GM12878 (cell line): ENCODE results near the gene GABRB1. TPM values are rescaled to one million over a fixed set of nuclear protein-coding genes. Genes with fewer than 3 reads are reported as not detected.

Experiments
- ATAC-seq: fragments of 200-7000 bp; cut with Tn5 transposase; 3 replicates; pipeline ENCODE4 v1.9.1; 2020; ENCODE audit warnings: mild to moderate bottlenecking, moderate library complexity
- BruUV-seq: library from RNA; stranded (reverse); fragments of 400-500 nt; replicated peaks from 2 replicates; lab custom pipeline; 2021; lab: Mats Ljungman, UMichigan
- CTCF ChIA-PET: fragments of 300-600 bp; sonication (Branson Sonifier 250); formaldehyde crosslinking; extraction: SDS; loops from one replicate; lab custom pipeline; 2021; ENCODE audit warnings: inconsistent platforms; lab: Yijun Ruan, JAX
- POLR2A ChIA-PET: fragments of 350-600 bp; formaldehyde crosslinking; extraction: SDS; loops from one replicate; lab custom pipeline; 2021; ENCODE audit warnings: inconsistent platforms; lab: Charles Lee
- RAD21 ChIA-PET: fragments of 300-600 bp; sonication (Branson Sonifier 250); formaldehyde crosslinking; loops from one replicate; lab custom pipeline; 2023; ENCODE audit warnings: antibody characterized with exemption; ENCODE audit not compliant: unreplicated experiment; lab: Charles Lee
- SMC1A ChIA-PET: fragments of 300-600 bp; sonication (Branson Sonifier 250); formaldehyde crosslinking; loops from one replicate; lab custom pipeline; 2023; ENCODE audit not compliant: unreplicated experiment, uncharacterized antibody; lab: Charles Lee
- DNase-seq: peaks from one replicate; pipeline ENCODE4 v3.0.0-alpha.2; 2011; ENCODE audit warnings: low read depth, low spot score
- FAIRE-seq: peaks from 3 replicates; lab custom pipeline; 2011; peaks lifted over from hg19 to GRCh38; lab: Jason Lieb, UNC
- H2AFZ ChIP-seq: 2 replicates; pipeline ENCODE4 v1.6.0; 2011; ENCODE audit warnings: low read depth, low read length, control low read depth; ENCODE audit not compliant: control insufficient read depth
- H3K27ac ChIP-seq: 2 replicates; pipeline ENCODE4 v1.5.1; 2011; ENCODE audit warnings: control low read depth; ENCODE audit not compliant: control insufficient read depth, insufficient read depth
- H3K27me3 ChIP-seq, 2 experiments: replicated peaks in 1 of 2; 2 replicates each; pipeline versions ENCODE4 v1.6.0 to v1.6.1; 2011; ENCODE audit warnings: low read length in 1 of 2; ENCODE audit not compliant: control insufficient read depth in 2 of 2, insufficient read depth in 2 of 2
- H3K36me3 ChIP-seq, 2 experiments: 2 replicates each; pipeline ENCODE4 v1.5.1; 2011; ENCODE audit warnings: low read length in 1 of 2; ENCODE audit not compliant: control insufficient read depth in 2 of 2, insufficient read depth in 2 of 2
- H3K4me1 ChIP-seq: 2 replicates; pipeline ENCODE4 v1.6.1; 2011; ENCODE audit warnings: mild to moderate bottlenecking, low read length, moderate library complexity, mixed read lengths; ENCODE audit not compliant: control insufficient read depth, insufficient read depth
- H3K4me2 ChIP-seq: 2 replicates; pipeline ENCODE4 v1.6.0; 2011; ENCODE audit warnings: control low read depth; ENCODE audit not compliant: control insufficient read depth, insufficient read depth
- H3K4me3 ChIP-seq: fragments of 200-600 bp; sonication (generic); 2 replicates; pipeline ENCODE4 v1.5.1; 2016
- H3K79me2 ChIP-seq: 2 replicates; pipeline ENCODE4 v1.6.0; 2011; ENCODE audit warnings: low read length; ENCODE audit not compliant: control insufficient read depth, insufficient read depth
- H3K9ac ChIP-seq: 2 replicates; pipeline ENCODE4 v1.8.0; 2011; ENCODE audit warnings: low read length, control low read depth, mixed read lengths; ENCODE audit not compliant: control insufficient read depth, insufficient read depth
- H3K9me3 ChIP-seq: replicated peaks from 3 replicates; pipeline ENCODE4 v1.5.1; 2011; ENCODE audit warnings: mild to moderate bottlenecking, low read length; ENCODE audit not compliant: control insufficient read depth, insufficient read depth
- H4K20me1 ChIP-seq: 2 replicates; pipeline ENCODE4 v1.6.0; 2011; ENCODE audit not compliant: control insufficient read depth, insufficient read depth
- CREB1 ChIP-seq: IDR thresholded peaks from 2 replicates; pipeline ENCODE4 v1.6.1; 2012; ENCODE audit warnings: low read depth, mild to moderate bottlenecking, inconsistent platforms
- CTCF ChIP-seq, 3 experiments: IDR thresholded peaks in 2 of 3; conservative IDR thresholded peaks in 1 of 3; 2 replicates each; pipeline ENCODE4 v1.5.1; 2011; ENCODE audit warnings: low read depth in 3 of 3, low read length in 3 of 3, mild to moderate bottlenecking in 3 of 3, control low read depth in 2 of 3, moderate library complexity in 2 of 3, inconsistent platforms in 1 of 3, mixed read lengths in 1 of 3; ENCODE audit not compliant: control insufficient read depth in 2 of 3, insufficient read depth in 1 of 3; ENCODE audit errors: extremely low read depth in 1 of 3
- HDAC6 ChIP-seq: fragments of 200-600 bp; sonication (generic); IDR thresholded peaks from one replicate; pipeline ENCODE4 v1.8.0; 2017; ENCODE audit warnings: antibody characterized with exemption; ENCODE audit not compliant: unreplicated experiment
- MEF2A ChIP-seq: IDR thresholded peaks from 2 replicates; pipeline ENCODE4 v1.6.1; 2011; ENCODE audit warnings: low read depth, mild to moderate bottlenecking, low read length, moderate library complexity; ENCODE audit not compliant: insufficient read depth
- MLLT1 ChIP-seq: fragments of 450-650 bp; IDR thresholded peaks from 2 replicates; pipeline ENCODE4 v1.6.1; 2016; ENCODE audit warnings: mild to moderate bottlenecking
- MTA2 ChIP-seq: fragments of 450-650 bp; IDR thresholded peaks from 2 replicates; pipeline ENCODE4 v1.6.1; 2016; ENCODE audit warnings: low read depth, mild to moderate bottlenecking, moderate library complexity
- NKRF ChIP-seq: fragments of 450-650 bp; conservative IDR thresholded peaks from 2 replicates; pipeline ENCODE4 v1.6.1; 2017; ENCODE audit warnings: mild to moderate bottlenecking, moderate library complexity
- RB1 ChIP-seq: fragments of 450-650 bp; formaldehyde crosslinking; IDR thresholded peaks from 2 replicates; pipeline ENCODE4 v1.6.1; 2017; ENCODE audit warnings: mild to moderate bottlenecking, borderline replicate concordance
- RBBP5 ChIP-seq: fragments of 200-600 bp; sonication (generic); conservative IDR thresholded peaks from 2 replicates; pipeline ENCODE4 v1.6.1; 2016
- SRF ChIP-seq, 2 experiments: IDR thresholded peaks; 2 replicates each; pipeline ENCODE4 v1.6.1; 2011; ENCODE audit warnings: low read depth in 2 of 2, low read length in 2 of 2, mild to moderate bottlenecking in 1 of 2, moderate library complexity in 1 of 2
- ZNF217 ChIP-seq: fragments of 450-650 bp; IDR thresholded peaks from 2 replicates; pipeline ENCODE4 v1.6.1; 2017; ENCODE audit warnings: antibody characterized with exemption, mild to moderate bottlenecking
- ZSCAN29 ChIP-seq: fragments of 450-650 bp; IDR thresholded peaks from 2 replicates; pipeline ENCODE4 v1.6.1; 2017; ENCODE audit warnings: mild to moderate bottlenecking, moderate library complexity
- in situ Hi-C: fragments of 300-500 bp; cut with MboI; formaldehyde crosslinking; loops from 9 replicates; pipeline ENCODE4 v1.14.3; 2018; ENCODE audit warnings: mixed read lengths
- intact Hi-C: fragments of 100-400 bp; cut with micrococcal nuclease; formaldehyde crosslinking; loops from one replicate; pipeline ENCODE4 v1.14.2; 2022; ENCODE audit not compliant: unreplicated experiment
- polyA plus RNA-seq, 11 experiments: library from polyadenylated mRNA; depleted of rRNA in 4 of 11; unstranded in 6 of 11; stranded (reverse) in 5 of 11; fragments of >200 nt; fragmentation: Nextera tagmentation in 4 of 11; fragmentation: Illumina TruSeq in 1 of 11; extraction: Ambion mirVana in 4 of 11; extraction: Trizol in 1 of 11; gene quantifications; 1 replicate in 1 of 11; 2 replicates in 10 of 11; pipeline versions ENCODE4 v1.2.1 to v1.2.3, GENCODE V29; 2011 to 2016; ENCODE audit warnings: inconsistent platforms in 2 of 11, missing spikeins in 2 of 11, low read depth in 1 of 11
- total RNA-seq, 4 experiments: library from RNA; depleted of rRNA in 3 of 4; stranded (reverse); fragments of >200 nt in 3 of 4; fragmentation: Illumina TruSeq in 1 of 4; extraction: Trizol in 1 of 4; gene quantifications; 2 replicates each; pipeline versions ENCODE4 v1.2.1 to v1.2.3, GENCODE V29; 2013 to 2021
- TF ChIP-seq, protein P1 (sequence below): fragments of 450-650 bp; IDR thresholded peaks from 2 replicates; pipeline ENCODE4 v1.6.1; 2018; ENCODE audit warnings: borderline replicate concordance, mild to moderate bottlenecking; ENCODE audit not compliant: partially characterized antibody
- TF ChIP-seq, protein P2 (sequence below): IDR thresholded peaks from 2 replicates; pipeline ENCODE4 v1.6.1; 2012; ENCODE audit warnings: low read depth, low read length, improper control_type of control experiment
- TF ChIP-seq, protein P3 (sequence below): fragments of 450-650 bp; IDR thresholded peaks from 2 replicates; pipeline ENCODE4 v1.6.1; 2016; ENCODE audit warnings: mild to moderate bottlenecking

GABRB1 gene
- total and polyA plus RNA-seq, 10 of the 15 experiments (the other 5 are each of a cell fraction or from before 2014, with no cell fraction given) = 0.13 to 0.92 TPM; not detected in 8

DNA sequence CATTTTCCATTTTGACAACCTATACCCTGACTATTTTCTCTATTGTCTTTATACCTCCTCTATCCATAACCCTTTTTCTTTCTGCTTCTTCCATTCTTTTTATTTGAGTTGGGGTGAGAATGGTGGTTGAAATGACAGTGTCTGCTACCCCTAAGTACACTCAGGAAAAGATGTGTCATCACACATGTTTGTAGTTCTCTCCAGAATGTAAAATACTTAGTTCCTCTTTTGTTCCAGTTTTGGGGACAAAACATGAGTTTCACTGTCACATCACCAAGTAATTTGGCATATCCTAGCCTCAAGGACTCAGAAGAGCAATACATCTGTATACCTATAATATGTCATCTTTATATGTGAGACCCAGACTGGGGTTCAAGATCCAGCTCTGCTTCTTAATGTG, 341.8 kb downstream of the GABRB1 start:
- Histone ChIP-seq H3K4me2 (no peak overlapping the region), H3K4me3 (no peak overlapping the region), H3K36me3 (no peaks in the 10 kb centered on the region), H3K79me2 (no peaks in the 10 kb centered on the region), H3K9me3 (no peaks in the 10 kb centered on the region), H3K27me3 (no peaks in the 10 kb centered on the region), H2AFZ (no peak overlapping the region), H4K20me1 (no peaks in the 10 kb centered on the region), H3K4me1 (no peaks in the 10 kb centered on the region), H3K9ac (no peak overlapping the region), H3K27ac (no peak overlapping the region)
- DNase-seq (no peak), FAIRE-seq (no peak), ATAC-seq (peak; percentile 57)
- no TSS peak for BruUV-seq
- SMC1A ChIA-PET = no interaction called here
- CTCF ChIA-PET = interaction anchor here (1.1 to 3.0 kb wide), 2 partner anchors 10 to 464 kb away, joined by 3 to 14 read pairs; no protein-coding TSS in a partner anchor
- RAD21 ChIA-PET = interaction anchor here (1.2 kb wide), 1 partner anchor 10 kb away, joined by 5 read pairs; no protein-coding TSS in a partner anchor
- intact Hi-C loops (no loop called here), in situ Hi-C loops (no loop called here)
- POLR2A ChIA-PET = no interaction called here
- TF ChIP-seq MEF2A (no peak), CREB1 (no peak), SRF (IDR thresholded peaks at IDR 0.05; ENCODE audit: low read depth in 2 of 2, low read length in 2 of 2) (no peak), RB1 (no peak), ZSCAN29 (no peak), CTCF (IDR thresholded peaks at IDR 0.05 in 2 of 3, conservative IDR thresholded peaks at IDR 0.05 in 1 of 3; ENCODE audit: control insufficient read depth in 2 of 3, extremely low read depth in 1 of 3, insufficient read depth in 1 of 3, low read depth in 3 of 3, low read length in 3 of 3) (no peak), MLLT1 (no peak), ZNF217 (no peak), NKRF (no peak), MTA2 (no peak), RBBP5 (no peak), HDAC6 (no peak)
- TF ChIP-seq, protein P1, sequence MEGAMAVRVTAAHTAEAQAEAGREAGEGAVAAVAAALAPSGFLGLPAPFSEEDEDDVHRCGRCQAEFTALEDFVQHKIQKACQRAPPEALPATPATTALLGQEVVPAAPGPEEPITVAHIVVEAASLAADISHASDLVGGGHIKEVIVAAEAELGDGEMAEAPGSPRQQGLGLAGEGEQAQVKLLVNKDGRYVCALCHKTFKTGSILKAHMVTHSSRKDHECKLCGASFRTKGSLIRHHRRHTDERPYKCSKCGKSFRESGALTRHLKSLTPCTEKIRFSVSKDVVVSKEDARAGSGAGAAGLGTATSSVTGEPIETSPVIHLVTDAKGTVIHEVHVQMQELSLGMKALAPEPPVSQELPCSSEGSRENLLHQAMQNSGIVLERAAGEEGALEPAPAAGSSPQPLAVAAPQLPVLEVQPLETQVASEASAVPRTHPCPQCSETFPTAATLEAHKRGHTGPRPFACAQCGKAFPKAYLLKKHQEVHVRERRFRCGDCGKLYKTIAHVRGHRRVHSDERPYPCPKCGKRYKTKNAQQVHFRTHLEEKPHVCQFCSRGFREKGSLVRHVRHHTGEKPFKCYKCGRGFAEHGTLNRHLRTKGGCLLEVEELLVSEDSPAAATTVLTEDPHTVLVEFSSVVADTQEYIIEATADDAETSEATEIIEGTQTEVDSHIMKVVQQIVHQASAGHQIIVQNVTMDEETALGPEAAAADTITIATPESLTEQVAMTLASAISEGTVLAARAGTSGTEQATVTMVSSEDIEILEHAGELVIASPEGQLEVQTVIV = no peak
- TF ChIP-seq, protein P2, sequence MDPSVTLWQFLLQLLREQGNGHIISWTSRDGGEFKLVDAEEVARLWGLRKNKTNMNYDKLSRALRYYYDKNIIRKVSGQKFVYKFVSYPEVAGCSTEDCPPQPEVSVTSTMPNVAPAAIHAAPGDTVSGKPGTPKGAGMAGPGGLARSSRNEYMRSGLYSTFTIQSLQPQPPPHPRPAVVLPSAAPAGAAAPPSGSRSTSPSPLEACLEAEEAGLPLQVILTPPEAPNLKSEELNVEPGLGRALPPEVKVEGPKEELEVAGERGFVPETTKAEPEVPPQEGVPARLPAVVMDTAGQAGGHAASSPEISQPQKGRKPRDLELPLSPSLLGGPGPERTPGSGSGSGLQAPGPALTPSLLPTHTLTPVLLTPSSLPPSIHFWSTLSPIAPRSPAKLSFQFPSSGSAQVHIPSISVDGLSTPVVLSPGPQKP = no peak
- TF ChIP-seq, protein P3, sequence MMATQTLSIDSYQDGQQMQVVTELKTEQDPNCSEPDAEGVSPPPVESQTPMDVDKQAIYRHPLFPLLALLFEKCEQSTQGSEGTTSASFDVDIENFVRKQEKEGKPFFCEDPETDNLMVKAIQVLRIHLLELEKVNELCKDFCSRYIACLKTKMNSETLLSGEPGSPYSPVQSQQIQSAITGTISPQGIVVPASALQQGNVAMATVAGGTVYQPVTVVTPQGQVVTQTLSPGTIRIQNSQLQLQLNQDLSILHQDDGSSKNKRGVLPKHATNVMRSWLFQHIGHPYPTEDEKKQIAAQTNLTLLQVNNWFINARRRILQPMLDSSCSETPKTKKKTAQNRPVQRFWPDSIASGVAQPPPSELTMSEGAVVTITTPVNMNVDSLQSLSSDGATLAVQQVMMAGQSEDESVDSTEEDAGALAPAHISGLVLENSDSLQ = no peak
